Kidney (tissue), 14 donors: Measurements from ENCODE around the gene CYSTM1. TPM values are rescaled to one million over a fixed set of nuclear protein-coding genes. Genes with fewer than 3 reads are reported as not detected.

ENCODE experiments used
- DNase-seq, 5 donors: peaks; one replicate each; pipeline ENCODE4 v3.0.0-alpha.2; 2013 to 2020
- FAIRE-seq: peaks from 2 replicates; lab custom pipeline; 2012; peaks lifted over from hg19 to GRCh38; lab: Jason Lieb, UNC
- H3K27ac ChIP-seq, 2 donors: one replicate each; pipeline ENCODE4 v1.7.0; 2013; ENCODE audit warnings: low read depth in 2 of 2, low read length in 2 of 2, inconsistent platforms in 1 of 2
- H3K27me3 ChIP-seq: one replicate; pipeline ENCODE4 v1.7.1; 2013; ENCODE audit warnings: low read length, inconsistent platforms; ENCODE audit not compliant: control insufficient read depth, insufficient read depth
- H3K36me3 ChIP-seq, 3 donors: one replicate each; pipeline versions ENCODE4 v1.7.0 to v1.7.1; 2013; ENCODE audit warnings: low read length in 3 of 3, control low read depth in 1 of 3, inconsistent platforms in 1 of 3; ENCODE audit not compliant: insufficient read depth in 3 of 3, control insufficient read depth in 2 of 3
- H3K4me1 ChIP-seq, 3 donors: one replicate each; pipeline versions ENCODE4 v1.7.0 to v1.7.1; 2013; ENCODE audit warnings: low read length in 3 of 3, inconsistent platforms in 1 of 3, low read depth in 1 of 3; ENCODE audit not compliant: control insufficient read depth in 2 of 3, insufficient read depth in 2 of 3
- H3K4me3 ChIP-seq, 3 donors: one replicate each; pipeline versions ENCODE4 v1.7.0 to v1.8.1; 2013; ENCODE audit warnings: low read length in 3 of 3, control low read depth in 1 of 3, inconsistent platforms in 1 of 3
- H3K9ac ChIP-seq, 3 donors: one replicate each; pipeline versions ENCODE4 v1.7.0 to v1.7.1; 2013; ENCODE audit warnings: low read length in 3 of 3, control low read depth in 1 of 3, inconsistent platforms in 1 of 3
- H3K9me3 ChIP-seq, 3 donors: one replicate each; pipeline versions ENCODE4 v1.7.0 to v1.7.1; 2013; ENCODE audit warnings: low read length in 3 of 3, control low read depth in 1 of 3, inconsistent platforms in 1 of 3; ENCODE audit not compliant: control insufficient read depth in 2 of 3, insufficient read depth in 1 of 3
- CTCF ChIP-seq: IDR thresholded peaks from 3 replicates; pipeline ENCODE4 v1.5.1; 2012; ENCODE audit warnings: mild to moderate bottlenecking, moderate library complexity, borderline replicate concordance; ENCODE audit not compliant: insufficient read depth; ENCODE audit errors: extremely low read depth
- intact Hi-C: fragments of 100-400 bp; cut with DNase I; formaldehyde crosslinking; loops from one replicate; pipeline ENCODE4 v1.11.1; 2022
- polyA plus RNA-seq: library from polyadenylated mRNA; stranded (reverse); fragments of 350-450 nt; fragmentation: Illumina TruSeq; extraction: RNeasy Lipid Tissue Mini Kit (QIAGEN cat#74804); gene quantifications from one replicate; pipeline ENCODE4 v1.2.3, GENCODE V29; 2014; ENCODE audit warnings: low read depth, low replicate concordance; ENCODE audit not compliant: insufficient read depth
- total RNA-seq: library from RNA; stranded (reverse); fragmentation: NEBNext Ultra II Directional; extraction: Animal tissue kit (Norgen Biotek cat#: 25700); gene quantifications from one replicate; pipeline ENCODE4 v1.2.1, GENCODE V29; 2021
- donor health status: control.
- donor health status: control.
- donor health status: control.
- donor health status: control.
- donor health status: control.
- donor health status: DM: yes; HTN: yes; CAD: no.
- donor health status: Normal renal cell carcinoma (clear cell type).

The CYSTM1 gene
- total and polyA plus RNA-seq, 2 donors from 2014 or later, result 157 to 485 TPM

- no peaks in the 10 kb centered on the region for H3K27me3 ChIP-seq
- no peak overlapping the region for H3K9ac ChIP-seq
- no peak for TF ChIP-seq CTCF
- DNase-seq, result no peak
- H3K27ac ChIP-seq, result no peak overlapping the region
- FAIRE-seq, result no peak
- no peaks in the 10 kb centered on the region for H3K36me3 ChIP-seq
- no peak overlapping the region for H3K4me3 ChIP-seq
- no peaks in the 10 kb centered on the region for H3K9me3 ChIP-seq
- intact Hi-C loops, result no loop called here
- peaks cover 0 to 36% (median 22%) of the 10 kb centered on the region in 3 donors for H3K4me1 ChIP-seq
Measured at GRCh38 chr5:140142246-140142645, 32.7 kb upstream of the CYSTM1 start.

- FAIRE-seq (no peak), DNase-seq (no peak)
- Histone ChIP-seq H3K4me1 (peaks cover 0 to 30% (median 22%) of the 10 kb centered on the region in 3 donors), H3K9me3 (no peaks in the 10 kb centered on the region), H3K27ac (no peak overlapping the region), H3K4me3 (no peak overlapping the region), H3K9ac (no peak overlapping the region), H3K27me3 (peaks cover 3% of the 10 kb centered on the region), H3K36me3 (no peaks in the 10 kb centered on the region)
- intact Hi-C loops, result no loop called here
- no peak for TF ChIP-seq CTCF
Measured at GRCh38 chr5:140142856-140143255, 32.1 kb upstream of the CYSTM1 start.

- Histone ChIP-seq H3K4me3 (no peak overlapping the region), H3K27ac (no peak overlapping the region), H3K9me3 (no peaks in the 10 kb centered on the region), H3K27me3 (peaks cover 3% of the 10 kb centered on the region), H3K36me3 (no peaks in the 10 kb centered on the region), H3K4me1 (peaks cover 0 to 30% (median 22%) of the 10 kb centered on the region in 3 donors), H3K9ac (no peak overlapping the region)
- DNase-seq (no peak), FAIRE-seq (no peak)
- TF ChIP-seq CTCF, result no peak
- intact Hi-C loops, result no loop called here
Measured at GRCh38 chr5:140143521-140144258, 31.3 kb upstream of the CYSTM1 start.

GRCh38 chr5:140145256-140145655 lies 29.7 kb upstream of the CYSTM1 start:
- no peaks in the 10 kb centered on the region for H3K36me3 ChIP-seq
- no peak for TF ChIP-seq CTCF
- H3K9ac ChIP-seq, result no peak overlapping the region
- peak overlapping the region in 1 of 3 donors; percentile 26 for H3K4me3 ChIP-seq
- DNase-seq (no peak), FAIRE-seq (no peak)
- no peak overlapping the region for H3K27ac ChIP-seq
- H3K4me1 ChIP-seq, result peaks cover 0 to 30% (median 22%) of the 10 kb centered on the region in 3 donors
- no peaks in the 10 kb centered on the region for H3K9me3 ChIP-seq
- peaks cover 3% of the 10 kb centered on the region for H3K27me3 ChIP-seq
- intact Hi-C loops, result no loop called here
